HepG2 (cell line): Measurements from ENCODE around the gene BCL2L13. TPM values are rescaled to one million over a fixed set of nuclear protein-coding genes. Genes with fewer than 3 reads are reported as not detected.

Experiments
- ARNT2 ChIP-seq: sonication (generic); formaldehyde crosslinking; IDR thresholded peaks from 2 replicates; pipeline ENCODE4 v1.8.0; 2022; ENCODE audit warnings: mild to moderate bottlenecking, low read depth, missing genetic modification reagents, moderate library complexity
- CCDC6 ChIP-seq: sonication (generic); formaldehyde crosslinking; IDR thresholded peaks from 2 replicates; pipeline ENCODE4 v1.8.1; 2022; ENCODE audit warnings: mild to moderate bottlenecking, missing genetic modification reagents, moderate library complexity
- HDAC6 ChIP-seq: fragments of 200-600 bp; sonication (generic); IDR thresholded peaks from 2 replicates; pipeline ENCODE4 v1.7.0; 2017; ENCODE audit warnings: mild to moderate bottlenecking, antibody characterized with exemption, low read length, low read depth
- JDP2 ChIP-seq: sonication (generic); formaldehyde crosslinking; IDR thresholded peaks from 2 replicates; pipeline ENCODE4 v1.8.1; 2022; ENCODE audit warnings: missing genetic modification reagents, borderline replicate concordance
- KLF11 ChIP-seq: IDR thresholded peaks from 2 replicates; pipeline ENCODE4 v1.6.1; 2016; ENCODE audit warnings: missing compliant biosample characterization
- MYNN ChIP-seq: sonication (generic); formaldehyde crosslinking; IDR thresholded peaks from 2 replicates; pipeline ENCODE4 v1.4.0; 2020; ENCODE audit warnings: mild to moderate bottlenecking, low read depth, missing genetic modification reagents
- PHF5A ChIP-seq: IDR thresholded peaks from one replicate; pipeline ENCODE4 v1.6.1; 2018; ENCODE audit warnings: low read depth, missing genetic modification reagents; ENCODE audit not compliant: unreplicated experiment
- SMAD1 ChIP-seq: sonication (generic); formaldehyde crosslinking; IDR thresholded peaks from 2 replicates; pipeline ENCODE4 v1.4.0; 2020; ENCODE audit warnings: missing genetic modification reagents, low read depth, mild to moderate bottlenecking, borderline replicate concordance
- SNAI1 ChIP-seq: sonication (generic); formaldehyde crosslinking; IDR thresholded peaks from 2 replicates; pipeline ENCODE4 v1.5.0; 2020; ENCODE audit warnings: mild to moderate bottlenecking, missing genetic modification reagents, borderline replicate concordance
- SRSF1 ChIP-seq: fragments of 200-400 bp; formaldehyde crosslinking; optimal IDR thresholded peaks from 2 replicates; pipeline ENCODE3; 2017; ENCODE audit warnings: mild to moderate bottlenecking, low read depth, low read length, moderate library complexity
- TOPORS ChIP-seq: sonication (generic); formaldehyde crosslinking; IDR thresholded peaks from 2 replicates; pipeline ENCODE4 v1.8.0; 2023; ENCODE audit warnings: mild to moderate bottlenecking, missing genetic modification reagents
- ZFP41 ChIP-seq: sonication (generic); formaldehyde crosslinking; IDR thresholded peaks from 2 replicates; pipeline ENCODE4 v1.4.0; 2020; ENCODE audit warnings: mild to moderate bottlenecking, missing genetic modification reagents, borderline replicate concordance
- ZNF143 ChIP-seq: sonication (generic); formaldehyde crosslinking; IDR thresholded peaks from 2 replicates; pipeline ENCODE4 v1.4.0; 2020; ENCODE audit warnings: missing genetic modification reagents
- ZSCAN12 ChIP-seq: sonication (generic); formaldehyde crosslinking; IDR thresholded peaks from 2 replicates; pipeline ENCODE4 v1.9.0; 2021; ENCODE audit warnings: mild to moderate bottlenecking, missing genetic modification reagents
- polyA plus RNA-seq, 8 experiments: library from polyadenylated mRNA; depleted of rRNA in 3 of 8; stranded (reverse) in 7 of 8; unstranded in 1 of 8; fragments of >200 nt; fragmentation: Illumina TruSeq in 4 of 8; extraction: Trizol in 4 of 8; gene quantifications; 2 replicates each; pipeline versions ENCODE4 v1.2.1 to v1.2.3, GENCODE V29; 2011 to 2016; ENCODE audit warnings: low read depth in 4 of 8, missing spikeins in 1 of 8, mixed read lengths in 1 of 8; ENCODE audit not compliant: insufficient read depth in 1 of 8
- total RNA-seq, 5 experiments: library from RNA; depleted of rRNA; stranded (reverse); fragments of >200 nt; fragmentation: Illumina TruSeq; extraction: Trizol; gene quantifications; 2 replicates each; pipeline ENCODE4 v1.2.3, GENCODE V29; 2016; ENCODE audit warnings: low read depth in 1 of 5
- TF ChIP-seq, protein P1 (sequence below): sonication (generic); formaldehyde crosslinking; conservative IDR thresholded peaks from 2 replicates; pipeline ENCODE4 v1.4.0; 2020; ENCODE audit warnings: missing genetic modification reagents
- TF ChIP-seq, protein P2 (sequence below): sonication (generic); formaldehyde crosslinking; IDR thresholded peaks from 2 replicates; pipeline ENCODE4 v1.5.0; 2020; ENCODE audit warnings: missing genetic modification reagents
- TF ChIP-seq, protein P3 (sequence below): sonication (generic); formaldehyde crosslinking; conservative IDR thresholded peaks from 2 replicates; pipeline ENCODE4 v1.4.0; 2020; ENCODE audit warnings: mild to moderate bottlenecking, missing genetic modification reagents, moderate library complexity

Gene BCL2L13
- total and polyA plus RNA-seq, 2 of the 13 experiments (the other 11 are each of a cell fraction or from before 2014, with no cell fraction given), result 13.5 to 14.6 TPM

GRCh38 chr22:17638432-17639246, at the start of gene BCL2L13 (continued):
- TF ChIP-seq CCDC6 (CRISPR knock-in tag) (peak; percentile 95), ZNF143 (CRISPR knock-in tag) (no peak), SNAI1 (CRISPR knock-in tag) (peak; percentile 44; the same call in 1 of the 2 replicates), PHF5A (no peak), SMAD1 (no peak), ZSCAN12 (CRISPR knock-in tag) (0 out of 2 replicates have a peak, but pooled peaks have one; percentile 38), HDAC6 (no peak), ZFP41 (no peak), KLF11 (CRISPR knock-in tag) (no peak), JDP2 (no peak), TOPORS (CRISPR knock-in tag) (peak; percentile 94), SRSF1 (peak; percentile 57), MYNN (CRISPR knock-in tag) (no peak), ARNT2 (peak; percentile 63; the same call in 1 of the 2 replicates)
- TF ChIP-seq, protein P1, sequence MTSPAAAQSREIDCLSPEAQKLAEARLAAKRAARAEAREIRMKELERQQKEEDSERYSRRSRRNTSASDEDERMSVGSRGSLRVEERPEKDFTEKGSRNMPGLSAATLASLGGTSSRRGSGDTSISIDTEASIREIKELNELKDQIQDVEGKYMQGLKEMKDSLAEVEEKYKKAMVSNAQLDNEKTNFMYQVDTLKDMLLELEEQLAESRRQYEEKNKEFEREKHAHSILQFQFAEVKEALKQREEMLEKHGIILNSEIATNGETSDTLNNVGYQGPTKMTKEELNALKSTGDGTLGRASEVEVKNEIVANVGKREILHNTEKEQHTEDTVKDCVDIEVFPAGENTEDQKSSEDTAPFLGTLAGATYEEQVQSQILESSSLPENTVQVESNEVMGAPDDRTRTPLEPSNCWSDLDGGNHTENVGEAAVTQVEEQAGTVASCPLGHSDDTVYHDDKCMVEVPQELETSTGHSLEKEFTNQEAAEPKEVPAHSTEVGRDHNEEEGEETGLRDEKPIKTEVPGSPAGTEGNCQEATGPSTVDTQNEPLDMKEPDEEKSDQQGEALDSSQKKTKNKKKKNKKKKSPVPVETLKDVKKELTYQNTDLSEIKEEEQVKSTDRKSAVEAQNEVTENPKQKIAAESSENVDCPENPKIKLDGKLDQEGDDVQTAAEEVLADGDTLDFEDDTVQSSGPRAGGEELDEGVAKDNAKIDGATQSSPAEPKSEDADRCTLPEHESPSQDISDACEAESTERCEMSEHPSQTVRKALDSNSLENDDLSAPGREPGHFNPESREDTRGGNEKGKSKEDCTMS (CRISPR knock-in tag), result no peak
- TF ChIP-seq, protein P2, sequence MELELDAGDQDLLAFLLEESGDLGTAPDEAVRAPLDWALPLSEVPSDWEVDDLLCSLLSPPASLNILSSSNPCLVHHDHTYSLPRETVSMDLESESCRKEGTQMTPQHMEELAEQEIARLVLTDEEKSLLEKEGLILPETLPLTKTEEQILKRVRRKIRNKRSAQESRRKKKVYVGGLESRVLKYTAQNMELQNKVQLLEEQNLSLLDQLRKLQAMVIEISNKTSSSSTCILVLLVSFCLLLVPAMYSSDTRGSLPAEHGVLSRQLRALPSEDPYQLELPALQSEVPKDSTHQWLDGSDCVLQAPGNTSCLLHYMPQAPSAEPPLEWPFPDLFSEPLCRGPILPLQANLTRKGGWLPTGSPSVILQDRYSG (CRISPR knock-in tag), result no peak
- TF ChIP-seq, protein P3, sequence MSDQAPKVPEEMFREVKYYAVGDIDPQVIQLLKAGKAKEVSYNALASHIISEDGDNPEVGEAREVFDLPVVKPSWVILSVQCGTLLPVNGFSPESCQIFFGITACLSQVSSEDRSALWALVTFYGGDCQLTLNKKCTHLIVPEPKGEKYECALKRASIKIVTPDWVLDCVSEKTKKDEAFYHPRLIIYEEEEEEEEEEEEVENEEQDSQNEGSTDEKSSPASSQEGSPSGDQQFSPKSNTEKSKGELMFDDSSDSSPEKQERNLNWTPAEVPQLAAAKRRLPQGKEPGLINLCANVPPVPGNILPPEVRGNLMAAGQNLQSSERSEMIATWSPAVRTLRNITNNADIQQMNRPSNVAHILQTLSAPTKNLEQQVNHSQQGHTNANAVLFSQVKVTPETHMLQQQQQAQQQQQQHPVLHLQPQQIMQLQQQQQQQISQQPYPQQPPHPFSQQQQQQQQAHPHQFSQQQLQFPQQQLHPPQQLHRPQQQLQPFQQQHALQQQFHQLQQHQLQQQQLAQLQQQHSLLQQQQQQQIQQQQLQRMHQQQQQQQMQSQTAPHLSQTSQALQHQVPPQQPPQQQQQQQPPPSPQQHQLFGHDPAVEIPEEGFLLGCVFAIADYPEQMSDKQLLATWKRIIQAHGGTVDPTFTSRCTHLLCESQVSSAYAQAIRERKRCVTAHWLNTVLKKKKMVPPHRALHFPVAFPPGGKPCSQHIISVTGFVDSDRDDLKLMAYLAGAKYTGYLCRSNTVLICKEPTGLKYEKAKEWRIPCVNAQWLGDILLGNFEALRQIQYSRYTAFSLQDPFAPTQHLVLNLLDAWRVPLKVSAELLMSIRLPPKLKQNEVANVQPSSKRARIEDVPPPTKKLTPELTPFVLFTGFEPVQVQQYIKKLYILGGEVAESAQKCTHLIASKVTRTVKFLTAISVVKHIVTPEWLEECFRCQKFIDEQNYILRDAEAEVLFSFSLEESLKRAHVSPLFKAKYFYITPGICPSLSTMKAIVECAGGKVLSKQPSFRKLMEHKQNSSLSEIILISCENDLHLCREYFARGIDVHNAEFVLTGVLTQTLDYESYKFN, result peak; percentile 69
